ENCODE data around the gene CWC22.

- TF ChIP-seq EZH2 (IDR thresholded peaks at IDR 0.05; ENCODE audit: low read length, missing control alignments), result no peak
- no peak for TF ChIP-seq CTCF (conservative IDR thresholded peaks at IDR 0.05 in 1 of 2, IDR thresholded peaks at IDR 0.05 in 1 of 2; ENCODE audit: low read depth in 1 of 2, low read length in 2 of 2)
Observed at GRCh38 chr2:179951680-179952079, 55.4 kb downstream of the CWC22 start.

Data from fibroblast of lung (primary cell).